Choroid plexus epithelial cell (primary cell): ENCODE results near the gene LRRC43.

Experiments
- DNase-seq: peaks from one replicate; pipeline ENCODE4 v3.0.0-alpha.2; 2010; ENCODE audit warnings: low read depth
- H3K4me3 ChIP-seq: 2 replicates; pipeline ENCODE4 v1.5.1; 2011; ENCODE audit warnings: low read depth, mild to moderate bottlenecking, control low read depth, low read length, moderate library complexity
- CTCF ChIP-seq: conservative IDR thresholded peaks from 2 replicates; pipeline ENCODE4 v1.5.1; 2011; ENCODE audit warnings: low read depth, mild to moderate bottlenecking, control low read depth, inconsistent platforms, low read length, moderate library complexity

Gene LRRC43

GRCh38 chr12:122205053-122205925 lies 22.4 kb downstream of the LRRC43 start:
- no peak for DNase-seq
- H3K4me3 ChIP-seq = no peak overlapping the region
- TF ChIP-seq CTCF = no peak

GRCh38 chr12:122206111-122206881 lies 23.4 kb downstream of the LRRC43 start:
- no peak for DNase-seq
- TF ChIP-seq CTCF = no peak
- no peak overlapping the region for H3K4me3 ChIP-seq

GRCh38 chr12:122206976-122207375 lies 24.1 kb downstream of the LRRC43 start:
- DNase-seq = no peak
- no peak overlapping the region for H3K4me3 ChIP-seq
- no peak for TF ChIP-seq CTCF

GRCh38 chr12:122207391-122207790 lies 24.5 kb downstream of the LRRC43 start:
- no peak overlapping the region for H3K4me3 ChIP-seq
- no peak for TF ChIP-seq CTCF
- DNase-seq = no peak

GRCh38 chr12:122208073-122208820 lies 25.3 kb downstream of the LRRC43 start:
- no peak for TF ChIP-seq CTCF
- H3K4me3 ChIP-seq = no peak overlapping the region
- no peak for DNase-seq

GRCh38 chr12:122215771-122216170 lies 32.8 kb downstream of the LRRC43 start:
- no peak for TF ChIP-seq CTCF
- no peak overlapping the region for H3K4me3 ChIP-seq

More at GRCh38 chr12:122215771-122216170, 32.8 kb downstream of the LRRC43 start:
- DNase-seq = no peak
